CD4-positive, alpha-beta memory T cell (primary cell): ENCODE data around the gene BABAM2. TPM values are rescaled to one million over a fixed set of nuclear protein-coding genes. Genes with fewer than 3 reads are reported as not detected.

Experiments used
- CTCF ChIA-PET: fragments of 350-600 bp; sonication (Branson Sonifier 250); formaldehyde crosslinking; loops from one replicate; lab custom pipeline; 2021; ENCODE audit warnings: inconsistent platforms; ENCODE audit not compliant: partially characterized antibody; lab: Charles Lee
- POLR2A ChIA-PET: fragments of 350-600 bp; sonication (Branson Sonifier 250); formaldehyde crosslinking; loops from one replicate; lab custom pipeline; 2021; ENCODE audit not compliant: partially characterized antibody; lab: Charles Lee
- DNase-seq, 5 donors: peaks; one replicate each; pipeline versions ENCODE4 v3.0.0 to v3.0.0-alpha.2; 2020 to 2022; ENCODE audit warnings: mixed read lengths in 1 of 5
- H3K27ac ChIP-seq: one replicate; pipeline ENCODE4 v1.7.0; 2013; ENCODE audit warnings: low read depth, low read length
- H3K27me3 ChIP-seq: 2 replicates; pipeline ENCODE4 v1.7.0; 2013; ENCODE audit warnings: mild to moderate bottlenecking, low read length, moderate library complexity; ENCODE audit not compliant: insufficient read depth
- H3K36me3 ChIP-seq: 2 replicates; pipeline ENCODE4 v1.7.0; 2013; ENCODE audit warnings: mild to moderate bottlenecking, low read length, moderate library complexity; ENCODE audit not compliant: insufficient read depth
- H3K4me1 ChIP-seq: 2 replicates; pipeline ENCODE4 v1.7.0; 2013; ENCODE audit warnings: mild to moderate bottlenecking, low read length, moderate library complexity; ENCODE audit not compliant: insufficient read depth
- H3K4me3 ChIP-seq, 2 donors: one replicate each; pipeline ENCODE4 v1.7.0; 2013; ENCODE audit warnings: low read length in 2 of 2, mild to moderate bottlenecking in 1 of 2
- H3K9me3 ChIP-seq, 2 donors: one replicate each; pipeline ENCODE4 v1.7.0; 2013; ENCODE audit warnings: low read length in 2 of 2, control low read depth in 1 of 2; ENCODE audit not compliant: control insufficient read depth in 1 of 2
- H3K27ac Mint-ChIP-seq, 7 donors: one replicate each; pipeline ENCODE4 v1.8.0; 2020 to 2021; ENCODE audit warnings: mixed read lengths in 7 of 7, mild to moderate bottlenecking in 6 of 7, inconsistent platforms in 3 of 7, moderate library complexity in 3 of 7
- H3K27me3 Mint-ChIP-seq, 2 donors: one replicate each; pipeline ENCODE4 v1.8.0; 2020 to 2021; ENCODE audit warnings: mixed read lengths in 2 of 2
- H3K36me3 Mint-ChIP-seq, 2 donors: one replicate each; pipeline ENCODE4 v1.8.0; 2020 to 2021; ENCODE audit warnings: mixed read lengths in 2 of 2, inconsistent platforms in 1 of 2, mild to moderate bottlenecking in 1 of 2
- H3K4me1 Mint-ChIP-seq, 4 donors: one replicate each; pipeline ENCODE4 v1.8.0; 2020 to 2021; ENCODE audit warnings: mixed read lengths in 4 of 4, mild to moderate bottlenecking in 1 of 4
- H3K4me3 Mint-ChIP-seq, 8 donors: one replicate each; pipeline ENCODE4 v1.8.0; 2020 to 2021; ENCODE audit warnings: mixed read lengths in 8 of 8, mild to moderate bottlenecking in 7 of 8, moderate library complexity in 6 of 8, inconsistent platforms in 3 of 8
- H3K9me3 Mint-ChIP-seq, 8 donors: one replicate each; pipeline ENCODE4 v1.8.0; 2020 to 2021; ENCODE audit warnings: mixed read lengths in 8 of 8, mild to moderate bottlenecking in 5 of 8, inconsistent platforms in 3 of 8, moderate library complexity in 1 of 8
- intact Hi-C: fragments of 100-400 bp; cut with micrococcal nuclease; formaldehyde crosslinking; loops from one replicate; pipeline ENCODE4 v1.15.1; 2023
- polyA plus RNA-seq, 2 donors: library from polyadenylated mRNA; unstranded; fragments of 300-500 nt; fragmentation: Illumina TruSeq; gene quantifications; one replicate each; pipeline ENCODE4 v1.2.3, GENCODE V29; 2021
- total RNA-seq, 2 experiments: library from RNA; stranded (reverse); gene quantifications; one replicate each; pipeline ENCODE4 v1.2.3, GENCODE V29; 2021

The BABAM2 gene
- total and polyA plus RNA-seq, 4 experiments from 2014 or later = 37.3 to 60.1 (median 48.2) TPM

DNA sequence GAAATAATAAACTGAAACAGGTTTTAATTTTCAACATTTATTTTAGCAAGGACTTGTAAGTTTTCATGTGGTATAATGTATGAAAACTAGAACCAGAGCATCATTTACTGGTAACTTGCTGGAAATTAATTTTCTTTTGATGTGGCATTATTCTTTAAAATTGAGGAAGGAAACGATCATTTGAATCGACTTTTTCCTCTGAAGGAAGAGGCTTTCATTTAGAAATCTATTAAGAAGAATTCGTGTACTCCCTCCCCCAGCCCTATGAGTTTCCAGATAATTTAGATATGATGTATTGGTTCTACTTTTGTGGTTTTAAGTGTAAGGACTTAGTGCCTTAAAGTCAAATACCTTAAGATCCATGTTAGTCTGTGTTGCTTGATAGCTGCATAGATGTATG, 2.5 kb downstream of the BABAM2 start:
- Mint-ChIP-seq H3K36me3 (peaks cover 28 to 62% of the 10 kb centered on the region in 2 donors), H3K27me3 (peaks cover 1 to 5% of the 10 kb centered on the region in 2 donors), H3K4me3 (peak overlapping the region in 4 of 8 donors; percentile 13 to 76 (median 50)), H3K4me1 (peaks cover 40 to 81% (median 64%) of the 10 kb centered on the region in 4 donors), H3K9me3 (peaks cover 0 to 9% (median 0%) of the 10 kb centered on the region in 8 donors), H3K27ac (peak overlapping the region; percentile 100)
- H3K4me3 ChIP-seq = no peak overlapping the region
- CTCF ChIA-PET = no interaction called here
- peaks cover 62% of the 10 kb centered on the region for H3K4me1 ChIP-seq
- no peaks in the 10 kb centered on the region for H3K9me3 ChIP-seq
- peaks cover 9% of the 10 kb centered on the region for H3K36me3 ChIP-seq
- no peaks in the 10 kb centered on the region for H3K27me3 ChIP-seq
- POLR2A ChIA-PET = no interaction called here
- DNase-seq = peak; percentile 41 to 60 (median 46)
- intact Hi-C loops = loop anchor here (5.0 to 10.0 kb wide), 3 partner anchors 729 to 1546 kb away; partner anchors contain the start of genes ADGRF3, PPP1CB and SELENOI
- peak overlapping the region; percentile 98 for H3K27ac ChIP-seq

DNA sequence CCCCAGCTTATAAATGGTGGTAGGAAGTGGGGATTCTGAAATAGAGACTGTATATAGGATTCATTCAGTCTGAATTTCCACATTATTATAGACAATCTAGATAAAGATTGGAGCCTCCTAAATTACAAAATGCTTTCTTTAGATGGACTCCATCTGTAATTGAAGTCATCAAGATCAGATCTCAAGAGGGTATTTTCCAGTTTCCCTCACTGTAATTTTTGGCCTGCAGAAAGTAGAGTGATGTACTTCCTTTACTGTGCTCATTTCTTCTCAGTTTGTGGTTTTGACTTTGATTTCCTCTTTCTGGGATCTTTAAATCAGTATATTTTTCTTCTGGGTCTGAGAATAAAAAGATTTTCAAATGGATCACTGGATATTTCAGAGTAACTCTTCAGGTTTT, 7.2 kb downstream of the BABAM2 start:
- H3K4me3 ChIP-seq = no peak overlapping the region
- Mint-ChIP-seq H3K4me3 (peak overlapping the region in 3 of 8 donors; percentile 13 to 27 (median 24)), H3K36me3 (peaks cover 55 to 76% of the 10 kb centered on the region in 2 donors), H3K27ac (peak overlapping the region in 6 of 7 donors; percentile 61 to 79 (median 69)), H3K4me1 (peaks cover 33 to 63% (median 43%) of the 10 kb centered on the region in 4 donors), H3K27me3 (no peaks in the 10 kb centered on the region), H3K9me3 (peaks cover 0 to 2% (median 0%) of the 10 kb centered on the region in 8 donors)
- peak in 2 of 5 donors; percentile 9 to 10 for DNase-seq
- intact Hi-C loops = loop anchor here (10.0 kb wide), 1 partner anchor 857 kb away; the partner anchor contains the start of gene PPP1CB
- ChIA-PET CTCF (no interaction called here), POLR2A (no interaction called here)
- no peaks in the 10 kb centered on the region for H3K27me3 ChIP-seq
- H3K27ac ChIP-seq = no peak overlapping the region
- peaks cover 35% of the 10 kb centered on the region for H3K4me1 ChIP-seq
- H3K36me3 ChIP-seq = peaks cover 13% of the 10 kb centered on the region
- no peaks in the 10 kb centered on the region for H3K9me3 ChIP-seq

- Histone ChIP-seq H3K27ac (no peak overlapping the region), H3K27me3 (no peaks in the 10 kb centered on the region), H3K9me3 (no peaks in the 10 kb centered on the region), H3K4me3 (no peak overlapping the region), H3K4me1 (peaks cover 20% of the 10 kb centered on the region), H3K36me3 (peaks cover 10% of the 10 kb centered on the region)
- ChIA-PET POLR2A (no interaction called here), CTCF (no interaction called here)
- peaks cover 26 to 50% (median 33%) of the 10 kb centered on the region in 4 donors for H3K4me1 Mint-ChIP-seq
- H3K36me3 Mint-ChIP-seq = peaks cover 68 to 70% of the 10 kb centered on the region in 2 donors
- DNase-seq = no peak
- intact Hi-C loops = no loop called here
- no peak overlapping the region for H3K4me3 Mint-ChIP-seq
- peak overlapping the region in 2 of 7 donors; percentile 30 to 50 for H3K27ac Mint-ChIP-seq
- no peaks in the 10 kb centered on the region for H3K27me3 Mint-ChIP-seq
- H3K9me3 Mint-ChIP-seq = peaks cover 0 to 2% (median 0%) of the 10 kb centered on the region in 8 donors
Observed at GRCh38 chr2:27901234-27901633, 10.7 kb downstream of the BABAM2 start.

DNA sequence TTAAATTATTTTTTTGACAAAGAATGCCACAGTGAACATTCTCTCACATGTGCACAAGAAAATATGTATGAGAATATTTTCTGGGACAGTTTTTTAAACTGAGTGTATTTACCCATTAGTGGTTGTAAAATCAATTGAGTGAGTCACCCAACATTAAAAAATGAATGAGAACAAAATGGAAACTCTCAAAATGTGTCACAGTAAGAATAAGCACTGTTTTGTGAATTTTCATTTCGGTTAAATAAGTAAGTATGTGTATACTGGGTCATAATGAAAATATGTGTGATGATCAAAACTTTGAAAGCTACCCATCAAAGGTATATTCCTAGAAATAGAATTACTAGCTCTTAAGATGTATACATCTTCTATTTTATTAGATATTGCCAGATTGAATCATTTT, 11.6 kb downstream of the BABAM2 start:
- intact Hi-C loops = no loop called here
- ChIA-PET POLR2A (no interaction called here), CTCF (no interaction called here)
- Histone ChIP-seq H3K4me3 (no peak overlapping the region), H3K27ac (no peak overlapping the region), H3K27me3 (no peaks in the 10 kb centered on the region), H3K9me3 (no peaks in the 10 kb centered on the region), H3K36me3 (peaks cover 5% of the 10 kb centered on the region), H3K4me1 (peaks cover 12% of the 10 kb centered on the region)
- no peak overlapping the region for H3K27ac Mint-ChIP-seq
- no peak overlapping the region for H3K4me3 Mint-ChIP-seq
- no peak for DNase-seq
- H3K27me3 Mint-ChIP-seq = no peaks in the 10 kb centered on the region
- H3K4me1 Mint-ChIP-seq = peaks cover 25 to 41% (median 27%) of the 10 kb centered on the region in 4 donors
- H3K9me3 Mint-ChIP-seq = peaks cover 0 to 2% (median 0%) of the 10 kb centered on the region in 8 donors
- peaks cover 68 to 69% of the 10 kb centered on the region in 2 donors for H3K36me3 Mint-ChIP-seq

- H3K4me3 Mint-ChIP-seq = no peak overlapping the region
- H3K27ac Mint-ChIP-seq = peak overlapping the region in 3 of 7 donors; percentile 18 to 88 (median 50)
- H3K27me3 Mint-ChIP-seq = no peaks in the 10 kb centered on the region
- DNase-seq = no peak
- H3K4me3 ChIP-seq = no peak overlapping the region
- H3K27ac ChIP-seq = no peak overlapping the region
- peaks cover 65 to 67% of the 10 kb centered on the region in 2 donors for H3K36me3 Mint-ChIP-seq
- CTCF ChIA-PET = no interaction called here
- H3K27me3 ChIP-seq = no peaks in the 10 kb centered on the region
- peaks cover 19 to 36% (median 21%) of the 10 kb centered on the region in 4 donors for H3K4me1 Mint-ChIP-seq
- H3K9me3 Mint-ChIP-seq = peaks cover 0 to 2% (median 0%) of the 10 kb centered on the region in 8 donors
- peaks cover 4% of the 10 kb centered on the region for H3K36me3 ChIP-seq
- intact Hi-C loops = no loop called here
- H3K4me1 ChIP-seq = peaks cover 3% of the 10 kb centered on the region
- H3K9me3 ChIP-seq = no peaks in the 10 kb centered on the region
- POLR2A ChIA-PET = no interaction called here
Observed at GRCh38 chr2:27903018-27903417, 12.5 kb downstream of the BABAM2 start.

GRCh38 chr2:27903649-27904404, 13.3 kb downstream of the BABAM2 start:
- intact Hi-C loops = no loop called here
- peak overlapping the region in 1 of 7 donors; percentile 31 for H3K27ac Mint-ChIP-seq
- Histone ChIP-seq H3K4me3 (no peak overlapping the region), H3K27me3 (no peaks in the 10 kb centered on the region), H3K4me1 (no peaks in the 10 kb centered on the region), H3K27ac (no peak overlapping the region), H3K36me3 (no peaks in the 10 kb centered on the region), H3K9me3 (no peaks in the 10 kb centered on the region)
- no peaks in the 10 kb centered on the region for H3K27me3 Mint-ChIP-seq
- H3K4me1 Mint-ChIP-seq = peaks cover 19 to 28% (median 22%) of the 10 kb centered on the region in 4 donors
- H3K4me3 Mint-ChIP-seq = no peak overlapping the region
- CTCF ChIA-PET = no interaction called here
- peaks cover 61 to 62% of the 10 kb centered on the region in 2 donors for H3K36me3 Mint-ChIP-seq
- POLR2A ChIA-PET = no interaction called here
- DNase-seq = no peak
- no peaks in the 10 kb centered on the region for H3K9me3 Mint-ChIP-seq

DNA sequence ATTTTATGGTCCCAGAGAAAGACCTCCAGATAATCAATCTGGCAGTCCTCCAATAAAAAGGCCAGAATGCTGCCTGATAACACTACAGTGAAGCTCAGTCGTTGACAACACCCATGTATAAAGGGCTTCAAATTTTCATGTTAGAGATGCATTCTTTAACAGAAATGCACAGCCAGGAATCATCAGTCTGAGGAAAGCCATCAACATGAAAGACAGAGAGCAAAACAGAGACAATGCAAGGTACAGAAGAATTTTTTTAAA, 13.8 kb downstream of the BABAM2 start:
- Histone ChIP-seq H3K27me3 (no peaks in the 10 kb centered on the region), H3K4me1 (no peaks in the 10 kb centered on the region), H3K4me3 (no peak overlapping the region), H3K9me3 (no peaks in the 10 kb centered on the region), H3K36me3 (no peaks in the 10 kb centered on the region), H3K27ac (no peak overlapping the region)
- Mint-ChIP-seq H3K36me3 (peaks cover 59 to 62% of the 10 kb centered on the region in 2 donors), H3K9me3 (no peaks in the 10 kb centered on the region), H3K27me3 (no peaks in the 10 kb centered on the region), H3K4me3 (no peak overlapping the region), H3K27ac (no peak overlapping the region), H3K4me1 (peaks cover 19 to 28% (median 22%) of the 10 kb centered on the region in 4 donors)
- intact Hi-C loops = no loop called here
- POLR2A ChIA-PET = no interaction called here
- DNase-seq = no peak
- CTCF ChIA-PET = no interaction called here
